Gastrocnemius medialis (tissue), 4 donors: Measurements from ENCODE around the gene ZNF76. TPM values are rescaled to one million over a fixed set of nuclear protein-coding genes. Genes with fewer than 3 reads are reported as not detected.

ENCODE experiments used
- total RNA-seq, 4 donors: library from RNA; depleted of rRNA; stranded (reverse); fragments of >200 nt; gene quantifications; one replicate each; pipeline versions ENCODE4 v1.1.0 to v1.2.3, GENCODE V29; 2016

ZNF76 gene
- total RNA-seq, 4 donors from 2014 or later: 26.1 to 35.2 (median 27.5) TPM

Other genes with a start within 250 kb of the ZNF76 start
- gene TCP11, start 118.4 kb upstream of the ZNF76 start, total RNA-seq: under 1 TPM in 1 of 4 donors, not detected in 3; 0.41 TPM
- under 1 TPM in 2 of 4 donors, not detected in 2; 0.05 to 0.07 TPM for gene SCUBE3, start 45.8 kb upstream of the ZNF76 start, total RNA-seq
- gene DEF6, start 38.1 kb downstream of the ZNF76 start, total RNA-seq: 1 to 10 TPM in 1 of 4 donors, under 1 TPM in 3; 0.15 to 2.9 (median 0.68) TPM
- 10 to 100 TPM in 3 of 4 donors, 1 to 10 TPM in 1; 6.3 to 16.7 (median 12.0) TPM for gene PPARD, start 82.8 kb downstream of the ZNF76 start, total RNA-seq
- gene FANCE, start 192.6 kb downstream of the ZNF76 start, total RNA-seq: 10 to 100 TPM in 1 of 4 donors, 1 to 10 TPM in 3; 2.5 to 10.5 (median 5.9) TPM
- 1,000 to 10,000 TPM in 1 of 4 donors, 100 to 1,000 TPM in 3; 772 to 1,014 (median 808) TPM for gene RPL10A, start 208.7 kb downstream of the ZNF76 start, total RNA-seq
- gene TEAD3, start 237.3 kb downstream of the ZNF76 start, total RNA-seq: 10 to 100 TPM; 11.5 to 14.8 (median 13.5) TPM